HG03108 (cell line): ENCODE data around the gene TBATA.

Experiments
- ATAC-seq: cut with Tn5 transposase; IDR thresholded peaks from one replicate; pipeline ENCODE4 v1.9.1; 2021; ENCODE audit warnings: moderate library complexity; ENCODE audit not compliant: unreplicated experiment

TBATA gene

GRCh38 chr10:70763567-70763966 lies 21.6 kb downstream of the TBATA start:
- no peak for ATAC-seq

DNA sequence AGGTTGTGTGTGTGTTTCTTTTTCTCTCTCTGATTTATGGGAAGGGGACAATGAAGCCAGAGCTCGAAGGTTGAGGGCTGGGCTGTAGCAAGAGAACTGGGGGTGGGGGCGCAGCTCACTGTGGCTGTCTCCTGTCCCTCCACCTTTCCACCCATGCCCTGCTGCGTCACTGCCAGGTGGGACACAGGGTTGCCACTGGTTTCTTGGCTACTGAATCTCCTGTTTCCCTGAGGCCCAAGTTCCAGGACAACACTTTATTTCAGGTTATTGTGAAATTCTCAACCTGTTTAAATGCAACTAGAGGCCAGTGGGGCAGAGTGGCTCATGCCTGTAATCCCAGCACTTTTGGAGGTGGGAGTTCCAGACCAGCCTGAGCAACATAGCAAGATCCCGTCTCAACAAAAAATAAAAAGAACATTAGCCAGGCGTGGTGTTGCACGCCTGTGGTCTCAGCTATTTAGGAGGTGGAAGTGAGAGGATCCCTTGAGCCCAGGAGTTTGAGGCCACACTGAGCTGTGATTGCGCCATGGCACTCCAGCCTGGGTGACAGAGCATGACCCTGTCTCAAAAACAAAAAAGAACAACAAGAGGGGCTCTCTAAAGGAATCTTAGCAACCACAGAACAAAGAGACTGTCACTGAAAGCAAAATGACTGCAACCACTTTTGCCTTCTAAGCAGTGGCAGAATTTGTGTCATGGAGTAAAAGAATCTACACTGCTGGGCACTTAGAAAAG lies 22.6 kb downstream of the TBATA start:
- no peak for ATAC-seq

GRCh38 chr10:70761727-70762350 lies 23.3 kb downstream of the TBATA start:
- ATAC-seq: no peak

DNA sequence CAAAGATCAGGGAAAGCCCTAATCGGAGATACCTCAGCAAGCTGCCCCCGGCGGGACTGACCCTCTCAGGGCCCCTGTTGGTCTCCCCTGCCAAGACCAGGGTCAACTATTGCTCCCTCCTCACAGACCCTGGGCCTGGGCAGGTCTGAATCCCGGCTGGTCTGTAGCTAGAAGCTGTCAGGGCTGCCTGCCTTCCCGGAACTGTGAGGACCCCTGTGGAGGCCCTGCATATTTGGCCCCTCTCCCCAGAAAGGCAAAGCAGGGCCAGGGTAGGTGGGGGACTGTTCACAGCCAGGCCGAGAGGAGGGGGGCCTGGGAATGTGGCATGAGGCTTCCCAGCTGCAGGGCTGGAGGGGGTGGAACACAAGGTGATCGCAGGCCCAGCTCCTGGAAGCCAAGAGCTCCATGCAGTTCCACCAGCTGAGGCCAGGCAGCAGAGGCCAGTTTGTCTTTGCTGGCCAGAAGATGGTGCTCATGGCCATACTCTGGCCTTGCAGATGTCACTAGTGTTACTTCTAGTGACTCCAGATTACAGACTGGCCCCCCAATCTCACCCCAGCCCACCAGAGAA lies 24.1 kb downstream of the TBATA start:
- ATAC-seq: no peak

DNA sequence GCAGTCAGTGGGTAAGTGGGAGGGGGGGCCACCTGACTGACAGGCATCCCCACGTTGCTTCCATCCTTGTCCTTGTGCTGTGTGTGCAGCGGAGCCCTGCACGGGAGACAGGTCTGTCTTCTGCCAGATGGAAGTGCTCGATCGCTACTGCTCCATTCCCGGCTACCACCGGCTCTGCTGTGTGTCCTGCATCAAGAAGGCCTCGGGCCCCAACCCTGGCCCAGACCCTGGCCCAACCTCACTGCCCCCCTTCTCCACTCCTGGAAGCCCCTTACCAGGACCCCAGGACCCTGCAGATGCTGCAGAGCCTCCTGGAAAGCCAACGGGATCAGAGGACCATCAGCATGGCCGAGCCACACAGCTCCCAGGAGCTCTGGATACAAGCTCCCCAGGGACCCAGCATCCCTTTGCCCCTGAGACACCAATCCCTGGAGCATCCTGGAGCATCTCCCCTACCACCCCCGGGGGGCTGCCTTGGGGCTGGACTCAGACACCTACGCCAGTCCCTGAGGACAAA lies 24.8 kb downstream of the TBATA start:
- no peak for ATAC-seq

GRCh38 chr10:70759781-70760180 lies 25.4 kb downstream of the TBATA start:
- no peak for ATAC-seq

DNA sequence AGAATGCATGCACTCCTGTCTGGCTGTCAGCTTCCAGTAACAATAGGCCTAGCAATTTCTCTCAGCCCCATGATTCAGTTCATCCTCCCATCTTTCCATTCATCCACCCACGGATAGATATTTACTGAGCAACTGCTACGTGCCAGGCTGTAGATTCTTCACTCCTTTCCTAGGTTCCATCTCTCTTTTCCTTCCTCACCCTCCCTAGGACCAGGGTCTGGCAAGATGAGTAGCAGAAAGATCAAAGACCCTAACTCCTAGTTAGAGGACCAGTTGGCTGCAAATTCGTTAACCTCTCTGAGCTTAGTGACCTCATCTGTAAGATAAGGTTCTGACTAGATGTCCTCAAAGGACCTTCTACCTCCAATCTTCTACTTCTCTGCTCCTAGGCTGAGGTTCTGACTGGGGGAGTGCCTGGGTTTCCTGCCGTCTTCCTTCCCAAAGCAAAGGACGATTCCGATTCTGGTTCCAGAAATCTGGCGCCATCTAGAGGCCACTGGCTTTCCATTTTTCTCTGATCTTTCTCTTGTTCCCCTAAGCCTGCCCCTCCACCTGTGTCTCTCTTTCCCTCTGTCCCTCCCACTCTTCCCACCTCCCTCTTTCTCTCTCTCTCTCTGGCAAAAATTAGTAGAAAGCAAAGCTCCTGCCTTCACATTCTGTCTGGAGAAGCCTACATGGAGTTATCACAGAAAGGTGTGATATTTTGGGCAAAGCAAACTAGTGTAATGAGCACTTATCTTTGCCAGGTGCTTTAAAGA lies 26.2 kb downstream of the TBATA start:
- no peak for ATAC-seq

DNA sequence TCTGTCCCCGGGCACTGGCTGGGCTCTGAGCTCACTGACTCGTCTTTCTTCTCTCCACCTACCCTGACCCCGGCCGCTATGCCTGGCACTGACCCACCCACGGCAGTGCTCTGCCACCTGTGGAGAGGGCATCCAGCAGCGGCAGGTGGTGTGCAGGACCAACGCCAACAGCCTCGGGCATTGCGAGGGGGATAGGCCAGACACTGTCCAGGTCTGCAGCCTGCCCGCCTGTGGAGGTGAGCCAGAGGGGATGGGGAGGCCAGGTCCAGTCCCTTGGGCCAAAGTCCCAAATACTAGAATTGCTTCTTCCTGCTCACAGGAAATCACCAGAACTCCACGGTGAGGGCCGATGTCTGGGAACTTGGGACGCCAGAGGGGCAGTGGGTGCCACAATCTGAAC lies 27.3 kb downstream of the TBATA start:
- no peak for ATAC-seq

- ATAC-seq: no peak
These were observed 28.3 kb downstream of the TBATA start for GRCh38 chr10:70756700-70757360.

DNA sequence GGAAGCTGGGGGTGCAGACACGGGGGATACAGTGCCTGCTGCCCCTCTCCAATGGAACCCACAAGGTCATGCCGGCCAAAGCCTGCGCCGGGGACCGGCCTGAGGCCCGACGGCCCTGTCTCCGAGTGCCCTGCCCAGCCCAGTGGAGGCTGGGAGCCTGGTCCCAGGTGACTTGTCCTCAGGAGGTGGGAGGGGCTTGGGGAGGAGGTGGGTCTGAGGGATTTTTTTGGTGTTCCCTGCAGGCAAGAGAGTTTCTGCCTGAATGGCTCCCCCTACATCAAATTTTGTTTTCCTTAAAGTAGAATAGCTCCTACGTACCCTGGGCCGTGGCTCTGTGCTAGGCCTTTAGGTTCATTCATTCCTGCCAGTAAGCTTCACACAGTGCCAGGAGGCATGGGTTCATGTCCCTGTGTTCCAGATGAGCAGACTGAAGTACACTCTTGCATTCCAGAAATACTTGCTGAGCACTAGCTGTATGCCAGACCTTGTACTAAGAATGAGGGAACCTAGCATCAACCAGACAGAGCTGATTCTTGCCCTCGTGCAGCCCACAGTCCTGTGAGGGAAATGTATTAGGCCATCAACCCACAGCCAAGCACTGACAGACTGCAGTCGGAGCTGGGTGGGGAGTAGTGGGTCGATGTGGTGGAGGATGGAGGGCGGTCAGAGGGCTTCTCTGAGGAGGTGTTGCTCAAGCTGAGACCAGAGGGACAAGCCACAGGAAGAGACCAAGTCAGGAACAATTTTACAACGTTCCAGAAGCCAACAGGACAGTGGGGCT lies 31.1 kb downstream of the TBATA start:
- ATAC-seq: no peak

DNA sequence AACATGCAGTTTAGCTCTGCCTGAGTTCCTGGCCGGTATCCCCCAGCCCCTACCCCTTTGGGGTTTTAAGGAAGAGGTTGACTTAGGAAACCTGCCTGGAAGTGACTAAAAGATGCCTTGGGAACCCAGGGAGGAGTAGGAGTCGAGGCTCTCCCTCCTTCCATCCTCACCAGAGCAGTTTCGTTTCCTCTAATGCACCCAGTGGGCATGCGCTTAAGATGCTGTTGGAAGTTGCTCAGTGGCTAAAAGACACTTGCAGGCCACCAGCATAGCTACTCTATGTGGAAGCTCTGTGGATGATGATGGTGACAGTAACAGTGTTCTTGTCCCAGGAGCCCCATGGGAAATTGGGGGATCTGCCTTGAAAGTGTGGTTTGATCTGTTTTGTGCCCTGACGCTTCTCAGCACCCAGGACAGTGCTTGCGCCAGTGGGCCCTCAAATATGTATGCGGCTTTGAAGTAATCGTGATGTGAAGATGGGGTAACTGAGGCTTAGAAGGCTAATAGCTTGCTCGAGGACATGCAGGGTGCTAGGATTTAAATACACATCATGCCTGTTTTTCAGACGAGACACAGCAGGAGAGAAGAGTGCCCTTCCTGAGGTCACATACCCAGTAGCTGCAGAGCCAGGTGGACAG lies 32.0 kb downstream of the TBATA start:
- no peak for ATAC-seq

DNA sequence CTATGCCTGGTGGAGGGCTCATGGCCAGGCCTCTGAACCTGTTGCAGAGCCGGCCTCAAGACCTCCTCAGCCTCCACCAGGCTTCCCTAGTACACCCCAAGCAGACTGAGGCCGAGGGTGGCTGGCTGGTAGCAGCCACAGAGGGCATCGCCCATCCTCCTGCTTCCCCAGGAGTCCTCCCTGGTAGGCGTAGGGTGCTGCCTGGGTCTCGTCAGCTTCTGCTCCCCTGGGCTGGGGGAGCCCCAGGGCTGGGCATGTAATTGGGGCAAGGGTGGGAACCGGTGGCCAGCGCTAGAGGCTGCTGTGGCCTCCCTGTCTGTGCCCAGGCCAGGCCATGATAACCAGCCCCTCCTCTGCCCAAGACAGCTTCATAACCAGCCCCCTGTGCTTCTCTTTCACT lies 32.6 kb downstream of the TBATA start:
- ATAC-seq: no peak

DNA sequence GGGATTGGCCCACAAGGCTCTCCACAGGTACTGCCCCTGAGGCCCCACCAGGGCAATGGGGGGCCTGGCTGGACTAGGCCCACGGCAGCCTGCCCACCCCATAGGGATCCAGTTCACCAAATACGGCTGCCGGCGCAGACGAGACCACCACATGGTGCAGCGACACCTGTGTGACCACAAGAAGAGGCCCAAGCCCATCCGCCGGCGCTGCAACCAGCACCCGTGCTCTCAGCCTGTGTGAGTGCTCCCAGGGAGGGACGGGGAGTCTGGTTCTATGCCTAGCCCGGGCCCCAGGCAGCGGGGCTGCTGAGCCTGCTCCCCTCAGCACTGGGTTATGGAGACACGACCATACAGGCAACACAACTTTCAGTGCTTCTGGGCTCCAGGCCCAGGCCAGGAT lies 33.2 kb downstream of the TBATA start:
- ATAC-seq: no peak

- no peak for ATAC-seq
These were observed 33.8 kb downstream of the TBATA start for GRCh38 chr10:70751356-70751755.

GRCh38 chr10:70750156-70750703 lies 34.9 kb downstream of the TBATA start:
- no peak for ATAC-seq

GRCh38 chr10:70749756-70750155 lies 35.4 kb downstream of the TBATA start:
- no peak for ATAC-seq

- no peak for ATAC-seq
These were observed 36.2 kb downstream of the TBATA start for GRCh38 chr10:70748801-70749573.

DNA sequence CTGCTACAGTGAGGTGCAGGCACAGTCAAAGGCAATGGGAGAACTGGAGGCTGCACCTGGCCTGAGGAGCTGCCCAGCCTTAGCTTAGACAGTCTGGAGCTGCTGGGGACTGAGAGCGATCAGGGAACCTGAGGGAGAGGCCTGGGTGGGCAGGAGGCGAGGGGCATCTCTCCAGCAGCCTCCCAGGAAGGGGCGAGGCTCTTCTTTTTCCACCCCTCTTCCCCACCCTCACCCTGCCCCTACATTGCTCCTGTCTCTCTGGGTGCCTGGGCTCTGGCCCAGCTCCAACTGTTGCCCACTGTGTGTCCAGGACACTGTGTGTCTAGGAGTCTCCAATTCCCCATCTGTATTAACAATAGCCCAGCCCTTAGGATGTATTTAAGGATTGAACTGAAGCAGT lies 36.9 kb downstream of the TBATA start:
- no peak for ATAC-seq
